ENCODE measurements around the gene CDH22. TPM values are rescaled to one million over a fixed set of nuclear protein-coding genes. Genes with fewer than 3 reads are reported as not detected.

The CDH22 gene
- total and polyA plus RNA-seq, 10 of the 15 experiments (the other 5 are each of a cell fraction or from before 2014, with no cell fraction given), result not detected

DNA sequence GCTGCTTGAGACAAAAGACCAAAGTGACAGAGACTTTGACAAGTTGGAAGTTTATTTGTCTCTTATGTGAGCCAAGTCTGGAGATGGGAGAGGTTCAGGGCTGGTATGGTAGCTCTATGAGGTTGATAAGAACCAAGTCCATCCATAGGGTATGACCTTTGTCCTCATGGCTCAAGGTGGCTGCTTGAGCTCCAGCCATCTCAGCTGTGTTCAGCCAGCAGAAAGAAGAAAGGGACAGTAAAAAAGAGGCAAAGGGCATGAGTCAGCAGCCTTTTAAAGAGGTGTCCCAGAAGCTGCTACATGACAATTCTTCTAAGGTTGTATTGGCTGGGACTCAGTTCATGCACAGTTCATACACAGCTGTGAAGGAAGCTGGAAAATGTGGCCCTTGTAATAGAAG, 141.2 kb downstream of the CDH22 start:
- H4K20me1 ChIP-seq (ENCODE audit: control insufficient read depth, insufficient read depth), result no peaks in the 10 kb centered on the region
- no peaks in the 10 kb centered on the region for H3K4me1 ChIP-seq (ENCODE audit: control insufficient read depth, insufficient read depth, low read length)
- in situ Hi-C loops (cut with MboI), result no loop called here
- intact Hi-C loops (cut with micrococcal nuclease; ENCODE audit: unreplicated experiment), result no loop called here
- H3K79me2 ChIP-seq (ENCODE audit: control insufficient read depth, insufficient read depth, low read length), result no peaks in the 10 kb centered on the region
- H3K9me3 ChIP-seq (replicated peaks; ENCODE audit: control insufficient read depth, insufficient read depth, low read length), result peaks cover 2% of the 10 kb centered on the region; the same call in 1 of the 3 replicates
- ATAC-seq (no peak), FAIRE-seq (no peak), DNase-seq (ENCODE audit: low read depth, low spot score) (no peak)
- H3K4me3 ChIP-seq, result no peak overlapping the region
- SMC1A ChIA-PET (ENCODE audit: uncharacterized antibody, unreplicated experiment), result interaction anchor here (1.1 to 1.4 kb wide), 2 partner anchors 10 to 15 kb away, joined by 3 to 5 read pairs; no protein-coding TSS in a partner anchor
- RAD21 ChIA-PET (ENCODE audit: unreplicated experiment), result no interaction called here
- POLR2A ChIA-PET, result no interaction called here
- H3K4me2 ChIP-seq (ENCODE audit: control insufficient read depth, insufficient read depth), result no peak overlapping the region
- H2AFZ ChIP-seq (ENCODE audit: control insufficient read depth, low read depth, low read length), result no peak overlapping the region
- no peaks in the 10 kb centered on the region for H3K36me3 ChIP-seq (ENCODE audit: control insufficient read depth in 2 of 2, insufficient read depth in 2 of 2, low read length in 1 of 2)
- TF ChIP-seq SREBF1 (IDR thresholded peaks at IDR 0.05; ENCODE audit: low read length), result no peak
- no peak for TF ChIP-seq CEBPB (IDR thresholded peaks at IDR 0.05; ENCODE audit: borderline replicate concordance in 1 of 2, low read depth in 2 of 2, low read length in 2 of 2)
- no peak for TF ChIP-seq POU2F2 (IDR thresholded peaks at IDR 0.05; ENCODE audit: borderline replicate concordance, low read depth, low read length)
- no peak for TF ChIP-seq NFIC (IDR thresholded peaks at IDR 0.05; ENCODE audit: low read depth, low read length)
- no peak for TF ChIP-seq ATF3 (IDR thresholded peaks at IDR 0.05; ENCODE audit: borderline replicate concordance, extremely low read depth, low read depth, low read length)
- no peak for TF ChIP-seq TBL1XR1 (IDR thresholded peaks at IDR 0.05; ENCODE audit: low read depth, low read length)
- TF ChIP-seq NFYB (IDR thresholded peaks at IDR 0.05; ENCODE audit: insufficient read depth, low read depth, low read length), result no peak
- TF ChIP-seq FOXM1 (IDR thresholded peaks at IDR 0.05; ENCODE audit: low read depth, low read length), result no peak
- no peak for TF ChIP-seq RAD21 (IDR thresholded peaks at IDR 0.05; ENCODE audit: insufficient read depth, low read depth, low read length)
- TF ChIP-seq SP1 (IDR thresholded peaks at IDR 0.05; ENCODE audit: low read depth, low read length), result no peak
- no peak for TF ChIP-seq NR2F1 (conservative IDR thresholded peaks at IDR 0.05)
- TF ChIP-seq SRF (IDR thresholded peaks at IDR 0.05; ENCODE audit: low read depth in 2 of 2, low read length in 2 of 2), result no peak
- TF ChIP-seq PBX3 (IDR thresholded peaks at IDR 0.05; ENCODE audit: insufficient replicate concordance, low read depth, low read length), result no peak
- TF ChIP-seq WRNIP1 (IDR thresholded peaks at IDR 0.05; ENCODE audit: borderline replicate concordance, low read depth, low read length), result no peak
- no peak for TF ChIP-seq BRCA1 (IDR thresholded peaks at IDR 0.05; ENCODE audit: low read depth, low read length)
- no peak for TF ChIP-seq ZBED1 (IDR thresholded peaks at IDR 0.05; ENCODE audit: borderline replicate concordance)
- TF ChIP-seq, protein P1, sequence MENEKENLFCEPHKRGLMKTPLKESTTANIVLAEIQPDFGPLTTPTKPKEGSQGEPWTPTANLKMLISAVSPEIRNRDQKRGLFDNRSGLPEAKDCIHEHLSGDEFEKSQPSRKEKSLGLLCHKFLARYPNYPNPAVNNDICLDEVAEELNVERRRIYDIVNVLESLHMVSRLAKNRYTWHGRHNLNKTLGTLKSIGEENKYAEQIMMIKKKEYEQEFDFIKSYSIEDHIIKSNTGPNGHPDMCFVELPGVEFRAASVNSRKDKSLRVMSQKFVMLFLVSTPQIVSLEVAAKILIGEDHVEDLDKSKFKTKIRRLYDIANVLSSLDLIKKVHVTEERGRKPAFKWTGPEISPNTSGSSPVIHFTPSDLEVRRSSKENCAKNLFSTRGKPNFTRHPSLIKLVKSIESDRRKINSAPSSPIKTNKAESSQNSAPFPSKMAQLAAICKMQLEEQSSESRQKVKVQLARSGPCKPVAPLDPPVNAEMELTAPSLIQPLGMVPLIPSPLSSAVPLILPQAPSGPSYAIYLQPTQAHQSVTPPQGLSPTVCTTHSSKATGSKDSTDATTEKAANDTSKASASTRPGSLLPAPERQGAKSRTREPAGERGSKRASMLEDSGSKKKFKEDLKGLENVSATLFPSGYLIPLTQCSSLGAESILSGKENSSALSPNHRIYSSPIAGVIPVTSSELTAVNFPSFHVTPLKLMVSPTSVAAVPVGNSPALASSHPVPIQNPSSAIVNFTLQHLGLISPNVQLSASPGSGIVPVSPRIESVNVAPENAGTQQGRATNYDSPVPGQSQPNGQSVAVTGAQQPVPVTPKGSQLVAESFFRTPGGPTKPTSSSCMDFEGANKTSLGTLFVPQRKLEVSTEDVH (IDR thresholded peaks at IDR 0.05; ENCODE audit: low read depth, partially characterized antibody), result no peak
- H3K27me3 ChIP-seq (replicated peaks in 1 of 2; ENCODE audit: control insufficient read depth in 2 of 2, insufficient read depth in 2 of 2, low read length in 1 of 2), result peaks cover 1 to 3% of the 10 kb centered on the region in 2 experiments; a peak in 2 of 4 replicates
- CTCF ChIA-PET, result interaction anchor here (1.1 to 1.9 kb wide), 2 partner anchors 9 to 35 kb away, joined by 3 to 6 read pairs; no protein-coding TSS in a partner anchor
- no peak overlapping the region for H3K27ac ChIP-seq (ENCODE audit: control insufficient read depth, insufficient read depth)
- no TSS peak for BruUV-seq (replicated peaks)
- no peak overlapping the region for H3K9ac ChIP-seq (ENCODE audit: control insufficient read depth, insufficient read depth, low read length)

All from GM12878 (cell line).